Peyer's patch (tissue), 4 donors: Measurements from ENCODE around the gene PDGFD.

ENCODE experiments used
- CTCF ChIP-seq, 6 experiments: fragments of 450-650 bp in 4 of 6; fragments of 200-600 bp in 2 of 6; sonication (generic) in 1 of 6; IDR thresholded peaks; one replicate each; pipeline ENCODE4 v1.5.1; 2017 to 2019; ENCODE audit warnings: antibody characterized with exemption in 6 of 6, mild to moderate bottlenecking in 3 of 6, moderate library complexity in 1 of 6
- POLR2A ChIP-seq, 2 donors: fragments of 450-650 bp; IDR thresholded peaks; one replicate each; pipeline ENCODE4 v1.5.1; 2017; ENCODE audit warnings: antibody characterized with exemption in 2 of 2, mild to moderate bottlenecking in 2 of 2, moderate library complexity in 2 of 2

- no peak for TF ChIP-seq CTCF (IDR thresholded peaks at IDR 0.05)
- TF ChIP-seq POLR2A (IDR thresholded peaks at IDR 0.05): no peak
Measured at GRCh38 chr11:104075706-104076105, 88.2 kb downstream of the PDGFD start.
